CD4-positive, alpha-beta memory T cell (primary cell): ENCODE results near the gene DDIT3. TPM values are rescaled to one million over a fixed set of nuclear protein-coding genes. Genes with fewer than 3 reads are reported as not detected.

Experiments used
- CTCF ChIA-PET: fragments of 350-600 bp; sonication (Branson Sonifier 250); formaldehyde crosslinking; loops from one replicate; lab custom pipeline; 2021; ENCODE audit warnings: inconsistent platforms; ENCODE audit not compliant: partially characterized antibody; lab: Charles Lee
- POLR2A ChIA-PET: fragments of 350-600 bp; sonication (Branson Sonifier 250); formaldehyde crosslinking; loops from one replicate; lab custom pipeline; 2021; ENCODE audit not compliant: partially characterized antibody; lab: Charles Lee
- DNase-seq, 5 donors: peaks; one replicate each; pipeline versions ENCODE4 v3.0.0 to v3.0.0-alpha.2; 2020 to 2022; ENCODE audit warnings: mixed read lengths in 1 of 5
- H3K27ac ChIP-seq: one replicate; pipeline ENCODE4 v1.7.0; 2013; ENCODE audit warnings: low read depth, low read length
- H3K27me3 ChIP-seq: 2 replicates; pipeline ENCODE4 v1.7.0; 2013; ENCODE audit warnings: mild to moderate bottlenecking, low read length, moderate library complexity; ENCODE audit not compliant: insufficient read depth
- H3K36me3 ChIP-seq: 2 replicates; pipeline ENCODE4 v1.7.0; 2013; ENCODE audit warnings: mild to moderate bottlenecking, low read length, moderate library complexity; ENCODE audit not compliant: insufficient read depth
- H3K4me1 ChIP-seq: 2 replicates; pipeline ENCODE4 v1.7.0; 2013; ENCODE audit warnings: mild to moderate bottlenecking, low read length, moderate library complexity; ENCODE audit not compliant: insufficient read depth
- H3K4me3 ChIP-seq, 2 donors: one replicate each; pipeline ENCODE4 v1.7.0; 2013; ENCODE audit warnings: low read length in 2 of 2, mild to moderate bottlenecking in 1 of 2
- H3K9me3 ChIP-seq, 2 donors: one replicate each; pipeline ENCODE4 v1.7.0; 2013; ENCODE audit warnings: low read length in 2 of 2, control low read depth in 1 of 2; ENCODE audit not compliant: control insufficient read depth in 1 of 2
- H3K27ac Mint-ChIP-seq, 7 donors: one replicate each; pipeline ENCODE4 v1.8.0; 2020 to 2021; ENCODE audit warnings: mixed read lengths in 7 of 7, mild to moderate bottlenecking in 6 of 7, inconsistent platforms in 3 of 7, moderate library complexity in 3 of 7
- H3K27me3 Mint-ChIP-seq, 2 donors: one replicate each; pipeline ENCODE4 v1.8.0; 2020 to 2021; ENCODE audit warnings: mixed read lengths in 2 of 2
- H3K36me3 Mint-ChIP-seq, 2 donors: one replicate each; pipeline ENCODE4 v1.8.0; 2020 to 2021; ENCODE audit warnings: mixed read lengths in 2 of 2, inconsistent platforms in 1 of 2, mild to moderate bottlenecking in 1 of 2
- H3K4me1 Mint-ChIP-seq, 4 donors: one replicate each; pipeline ENCODE4 v1.8.0; 2020 to 2021; ENCODE audit warnings: mixed read lengths in 4 of 4, mild to moderate bottlenecking in 1 of 4
- H3K4me3 Mint-ChIP-seq, 8 donors: one replicate each; pipeline ENCODE4 v1.8.0; 2020 to 2021; ENCODE audit warnings: mixed read lengths in 8 of 8, mild to moderate bottlenecking in 7 of 8, moderate library complexity in 6 of 8, inconsistent platforms in 3 of 8
- H3K9me3 Mint-ChIP-seq, 8 donors: one replicate each; pipeline ENCODE4 v1.8.0; 2020 to 2021; ENCODE audit warnings: mixed read lengths in 8 of 8, mild to moderate bottlenecking in 5 of 8, inconsistent platforms in 3 of 8, moderate library complexity in 1 of 8
- intact Hi-C: fragments of 100-400 bp; cut with micrococcal nuclease; formaldehyde crosslinking; loops from one replicate; pipeline ENCODE4 v1.15.1; 2023
- polyA plus RNA-seq, 2 donors: library from polyadenylated mRNA; unstranded; fragments of 300-500 nt; fragmentation: Illumina TruSeq; gene quantifications; one replicate each; pipeline ENCODE4 v1.2.3, GENCODE V29; 2021
- total RNA-seq, 2 experiments: library from RNA; stranded (reverse); gene quantifications; one replicate each; pipeline ENCODE4 v1.2.3, GENCODE V29; 2021

DDIT3 gene
- total and polyA plus RNA-seq, 4 experiments from 2014 or later, result 15.4 to 40.8 (median 30.7) TPM

DNA sequence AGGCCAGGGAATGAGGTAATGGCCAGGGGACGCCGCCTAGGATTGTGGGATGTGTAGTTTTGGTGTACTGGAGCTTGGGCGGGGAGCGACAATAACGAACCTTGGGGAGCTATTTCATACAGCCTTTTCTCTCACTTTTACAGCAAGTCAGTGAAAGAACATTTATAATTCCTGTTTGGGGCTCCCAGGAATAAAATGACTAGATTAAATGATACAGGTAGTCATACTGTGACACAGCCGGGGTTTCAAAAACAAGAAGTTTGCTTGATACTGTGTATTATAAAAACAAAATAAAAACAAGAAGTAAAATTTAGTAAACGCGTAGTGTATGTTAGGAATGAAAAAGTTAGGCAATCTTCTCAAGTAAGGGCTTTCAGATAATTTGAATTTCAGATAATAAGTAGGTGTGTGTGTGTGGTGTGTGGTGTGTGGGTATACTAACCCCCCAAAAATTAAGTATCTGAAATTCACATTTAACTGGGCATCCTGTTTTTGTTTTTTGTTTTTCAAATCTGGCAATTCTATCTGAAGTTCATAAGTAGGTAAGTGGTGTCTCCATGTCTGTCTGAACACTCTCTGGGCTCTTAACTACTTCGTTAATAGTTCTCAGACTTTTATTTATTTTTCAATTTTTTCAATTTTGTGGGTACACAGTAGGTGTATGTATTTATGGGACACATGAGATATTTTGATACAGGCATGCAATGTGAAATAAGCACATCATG lies 27.1 kb upstream of the DDIT3 start:
- peak overlapping the region; percentile 54 to 71 for H3K4me3 ChIP-seq
- DNase-seq, result no peak
- H3K4me3 Mint-ChIP-seq, result peak overlapping the region; percentile 93 to 100 (median 98)

DNA sequence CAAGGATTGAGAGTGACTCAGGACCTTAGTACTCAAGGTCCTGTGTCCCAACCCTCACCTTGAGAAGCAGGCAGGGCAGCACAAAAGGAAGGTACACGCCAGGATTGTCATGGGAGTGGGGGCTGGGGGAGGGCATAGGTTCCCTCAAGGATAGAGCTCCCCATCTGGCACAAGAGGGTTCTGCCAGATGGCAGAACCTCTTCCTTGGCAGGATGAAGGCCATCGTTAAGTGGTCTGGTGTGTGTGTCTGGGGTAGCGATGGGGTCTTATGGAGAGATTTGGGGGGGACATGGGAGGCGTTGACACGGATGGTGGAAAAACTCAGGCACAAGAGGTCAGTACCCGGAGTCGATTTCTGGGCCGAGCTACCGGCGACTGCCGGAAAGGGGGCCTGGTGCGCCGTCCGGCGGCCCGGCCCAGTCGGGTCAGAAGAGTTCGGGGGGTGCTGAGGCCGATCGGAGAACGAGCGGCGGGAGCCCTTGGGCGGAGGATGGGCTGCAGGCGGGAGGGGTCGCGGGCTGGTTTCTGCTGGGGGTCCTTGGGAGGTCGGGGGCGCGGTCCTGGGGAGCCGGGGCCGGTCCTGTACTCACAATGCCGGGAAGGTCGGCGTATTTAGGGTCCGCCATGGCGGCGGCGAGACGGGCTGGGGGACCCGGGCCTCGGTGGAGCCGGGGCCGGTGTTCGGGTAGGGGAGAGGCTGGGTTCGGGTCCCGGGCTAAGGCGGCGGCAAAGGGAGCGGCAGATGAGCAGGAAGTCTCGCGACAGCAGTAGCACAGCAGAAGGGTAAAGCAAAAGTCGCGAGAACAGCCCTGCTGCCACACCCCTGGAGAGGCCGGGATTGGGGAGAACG lies 26.3 kb upstream of the DDIT3 start, which contains the start of gene DCTN2:
TSS of gene DCTN2 (minus strand) at position 755 of the 850 bp plus-strand sequence. CDS start at position 626, 129 bp downstream.
- peaks cover 32 to 53% (median 42%) of the 10 kb centered on the region in 4 donors for H3K4me1 Mint-ChIP-seq

More for the DNA sequence above, 27.1 kb upstream of the DDIT3 start:
- ChIA-PET CTCF (interaction anchor here (0.6 to 1.0 kb wide), 5 partner anchors 24 to 958 kb away, joined by 3 read pairs; partner anchors contain the start of gene GLI1), POLR2A (interaction anchor here (0.6 to 2.8 kb wide), 11 partner anchors 7 to 810 kb away, joined by 3 to 20 read pairs (median 4); partner anchors contain the start of genes ARHGAP9, DDIT3 and GLI1)
- H3K4me1 Mint-ChIP-seq, result peaks cover 32 to 53% (median 42%) of the 10 kb centered on the region in 4 donors
- intact Hi-C loops, result loop anchor here (1.0 to 2.0 kb wide), 4 partner anchors 27 to 71 kb away; partner anchors contain the start of genes DDIT3 and PIP4K2C
- H3K9me3 Mint-ChIP-seq, result peaks cover 0 to 3% (median 0%) of the 10 kb centered on the region in 8 donors
- peak overlapping the region; percentile 84 for H3K27ac ChIP-seq
- peak overlapping the region; percentile 84 to 99 (median 97) for H3K27ac Mint-ChIP-seq
- H3K4me1 ChIP-seq, result peaks cover 37% of the 10 kb centered on the region
- H3K36me3 ChIP-seq, result no peaks in the 10 kb centered on the region
- H3K27me3 ChIP-seq, result no peaks in the 10 kb centered on the region
- H3K9me3 ChIP-seq, result no peaks in the 10 kb centered on the region
- H3K36me3 Mint-ChIP-seq, result peaks cover 0 to 3% of the 10 kb centered on the region in 2 donors
- peaks cover 2 to 4% of the 10 kb centered on the region in 2 donors for H3K27me3 Mint-ChIP-seq

GRCh38 chr12:57545809-57546437 lies 25.6 kb upstream of the DDIT3 start:
- no peaks in the 10 kb centered on the region for H3K27me3 ChIP-seq
- H3K4me3 ChIP-seq, result peak overlapping the region; percentile 54 to 71
- peaks cover 2 to 4% of the 10 kb centered on the region in 2 donors for H3K27me3 Mint-ChIP-seq
- intact Hi-C loops, result loop anchor here (2.0 kb wide), 3 partner anchors 45 to 69 kb away; partner anchors contain the start of gene PIP4K2C
- H3K36me3 Mint-ChIP-seq, result peaks cover 3 to 7% of the 10 kb centered on the region in 2 donors
- H3K4me1 Mint-ChIP-seq, result peaks cover 33 to 50% (median 43%) of the 10 kb centered on the region in 4 donors
- H3K27ac ChIP-seq, result peak overlapping the region; percentile 84
- peak overlapping the region; percentile 84 to 99 (median 97) for H3K27ac Mint-ChIP-seq
- H3K9me3 Mint-ChIP-seq, result peaks cover 0 to 3% (median 0%) of the 10 kb centered on the region in 8 donors
- POLR2A ChIA-PET, result interaction anchor here (1.1 to 2.8 kb wide), 7 partner anchors 9 to 87 kb away, joined by 3 to 20 read pairs (median 7); partner anchors contain the start of genes ARHGAP9, DDIT3 and GLI1
- no peak for DNase-seq
- no peaks in the 10 kb centered on the region for H3K9me3 ChIP-seq
- peaks cover 37% of the 10 kb centered on the region for H3K4me1 ChIP-seq
- H3K36me3 ChIP-seq, result no peaks in the 10 kb centered on the region
- CTCF ChIA-PET, result interaction anchor here (0.8 to 3.4 kb wide), 4 partner anchors 8 to 87 kb away, joined by 3 to 15 read pairs (median 3); partner anchors contain the start of gene GLI1
- H3K4me3 Mint-ChIP-seq, result peak overlapping the region; percentile 93 to 100 (median 98)

More for the DNA sequence above, 26.3 kb upstream of the DDIT3 start, which contains the start of gene DCTN2:
- H3K4me3 Mint-ChIP-seq, result peak within 1 kb of the TSS; percentile 93 to 100 (median 98)
- peak; percentile 91 to 97 (median 93) for DNase-seq
- H3K27me3 Mint-ChIP-seq, result peaks cover 2 to 4% of the 10 kb centered on the region in 2 donors
- Histone ChIP-seq H3K27ac (peak within 1 kb of the TSS; percentile 84), H3K27me3 (no peaks in the 10 kb centered on the region), H3K4me3 (peak within 1 kb of the TSS; percentile 54 to 71), H3K4me1 (peaks cover 37% of the 10 kb centered on the region), H3K9me3 (no peaks in the 10 kb centered on the region), H3K36me3 (no peaks in the 10 kb centered on the region)
- CTCF ChIA-PET, result interaction anchor here (0.6 to 3.4 kb wide), 8 partner anchors 9 to 957 kb away, joined by 3 to 15 read pairs (median 3); partner anchors contain the start of gene GLI1
- POLR2A ChIA-PET, result interaction anchor here (0.6 to 2.8 kb wide), 13 partner anchors 8 to 810 kb away, joined by 3 to 20 read pairs (median 4); partner anchors contain the start of genes ARHGAP9, DDIT3 and GLI1
- H3K36me3 Mint-ChIP-seq, result peaks cover 0 to 3% of the 10 kb centered on the region in 2 donors
- peak within 1 kb of the TSS; percentile 84 to 99 (median 97) for H3K27ac Mint-ChIP-seq
- intact Hi-C loops, result loop anchor here (1.0 to 2.0 kb wide), 4 partner anchors 26 to 70 kb away; partner anchors contain the start of genes DDIT3 and PIP4K2C
- H3K9me3 Mint-ChIP-seq, result peaks cover 0 to 3% (median 0%) of the 10 kb centered on the region in 8 donors

- H3K4me3 Mint-ChIP-seq, result no peak overlapping the region
- ChIA-PET CTCF (interaction anchor here (1.3 to 3.4 kb wide), 2 partner anchors 85 to 91 kb away, joined by 3 to 15 read pairs; partner anchors contain the start of gene GLI1), POLR2A (interaction anchor here (0.6 to 1.5 kb wide), 3 partner anchors 9 to 1723 kb away, joined by 3 to 6 read pairs (median 4); no protein-coding TSS in a partner anchor)
- no peak overlapping the region for H3K27ac ChIP-seq
- no peaks in the 10 kb centered on the region for H3K36me3 ChIP-seq
- H3K4me3 ChIP-seq, result no peak overlapping the region
- no peaks in the 10 kb centered on the region for H3K9me3 ChIP-seq
- intact Hi-C loops, result no loop called here
- H3K27me3 Mint-ChIP-seq, result no peaks in the 10 kb centered on the region
- peaks cover 3 to 23% of the 10 kb centered on the region in 2 donors for H3K36me3 Mint-ChIP-seq
- H3K4me1 Mint-ChIP-seq, result peaks cover 25 to 35% (median 33%) of the 10 kb centered on the region in 4 donors
- H3K9me3 Mint-ChIP-seq, result peaks cover 0 to 3% (median 0%) of the 10 kb centered on the region in 8 donors
- peaks cover 23% of the 10 kb centered on the region for H3K4me1 ChIP-seq
- H3K27ac Mint-ChIP-seq, result peak overlapping the region in 4 of 7 donors; percentile 30 to 43 (median 33)
- DNase-seq, result no peak
- no peaks in the 10 kb centered on the region for H3K27me3 ChIP-seq
Measured at GRCh38 chr12:57543581-57543980, 23.3 kb upstream of the DDIT3 start.

- DNase-seq, result no peak
- Histone ChIP-seq H3K36me3 (peaks cover 5% of the 10 kb centered on the region), H3K4me1 (peaks cover 16% of the 10 kb centered on the region), H3K27ac (no peak overlapping the region), H3K9me3 (no peaks in the 10 kb centered on the region), H3K4me3 (no peak overlapping the region), H3K27me3 (no peaks in the 10 kb centered on the region)
- ChIA-PET POLR2A (no interaction called here), CTCF (no interaction called here)
- Mint-ChIP-seq H3K4me3 (no peak overlapping the region), H3K27ac (no peak overlapping the region), H3K27me3 (no peaks in the 10 kb centered on the region), H3K36me3 (peaks cover 7 to 35% of the 10 kb centered on the region in 2 donors), H3K9me3 (peaks cover 0 to 3% (median 0%) of the 10 kb centered on the region in 8 donors), H3K4me1 (peaks cover 19 to 27% (median 24%) of the 10 kb centered on the region in 4 donors)
- intact Hi-C loops, result no loop called here
Measured at GRCh38 chr12:57541717-57542116, 21.4 kb upstream of the DDIT3 start.

GRCh38 chr12:57541001-57541400 lies 20.7 kb upstream of the DDIT3 start:
- ChIA-PET CTCF (no interaction called here), POLR2A (no interaction called here)
- Mint-ChIP-seq H3K27me3 (no peaks in the 10 kb centered on the region), H3K4me3 (no peak overlapping the region), H3K36me3 (peaks cover 7 to 35% of the 10 kb centered on the region in 2 donors), H3K9me3 (peaks cover 0 to 1% (median 0%) of the 10 kb centered on the region in 8 donors), H3K4me1 (peaks cover 15 to 22% (median 18%) of the 10 kb centered on the region in 4 donors), H3K27ac (peak overlapping the region in 1 of 7 donors; percentile 90)
- intact Hi-C loops, result no loop called here
- H3K4me1 ChIP-seq, result peaks cover 9% of the 10 kb centered on the region
- no peak for DNase-seq
- no peak overlapping the region for H3K27ac ChIP-seq
- H3K4me3 ChIP-seq, result no peak overlapping the region
- H3K9me3 ChIP-seq, result no peaks in the 10 kb centered on the region
- H3K36me3 ChIP-seq, result peaks cover 5% of the 10 kb centered on the region
- no peaks in the 10 kb centered on the region for H3K27me3 ChIP-seq
